ENCODE results near the gene SH3GL3.

The SH3GL3 gene

GRCh38 chr15:83446417-83446816 is 724 bp upstream of the SH3GL3 start:
- TF ChIP-seq CTCF (IDR thresholded peaks at IDR 0.05; ENCODE audit: insufficient read depth, low read length, poor library complexity, severe bottlenecking), result no peak
- no peak for DNase-seq (ENCODE audit: extremely low read depth, insufficient read length)
- H3K36me3 ChIP-seq (ENCODE audit: control insufficient read depth, insufficient read depth, low read length), result no peaks in the 10 kb centered on the region
- peaks cover 5% of the 10 kb centered on the region for H3K27me3 ChIP-seq (replicated peaks; ENCODE audit: control insufficient read depth, insufficient read depth, low read length)
- H3K4me3 ChIP-seq (replicated peaks; ENCODE audit: low read depth, low read length), result no peak overlapping the region

GRCh38 chr15:83449250-83449671 is 2.1 kb downstream of the SH3GL3 start:
- no peaks in the 10 kb centered on the region for H3K36me3 ChIP-seq (ENCODE audit: control insufficient read depth, insufficient read depth, low read length)
- no peak for TF ChIP-seq CTCF (IDR thresholded peaks at IDR 0.05; ENCODE audit: insufficient read depth, low read length, poor library complexity, severe bottlenecking)
- DNase-seq (ENCODE audit: extremely low read depth, insufficient read length), result no peak
- no peak overlapping the region for H3K4me3 ChIP-seq (replicated peaks; ENCODE audit: low read depth, low read length)
- H3K27me3 ChIP-seq (replicated peaks; ENCODE audit: control insufficient read depth, insufficient read depth, low read length), result peaks cover 5% of the 10 kb centered on the region

GRCh38 chr15:83449937-83450506 is 2.9 kb downstream of the SH3GL3 start:
- TF ChIP-seq CTCF (IDR thresholded peaks at IDR 0.05; ENCODE audit: insufficient read depth, low read length, poor library complexity, severe bottlenecking), result no peak
- DNase-seq (ENCODE audit: extremely low read depth, insufficient read length), result no peak
- Histone ChIP-seq H3K4me3 (replicated peaks; ENCODE audit: low read depth, low read length) (no peak overlapping the region), H3K36me3 (ENCODE audit: control insufficient read depth, insufficient read depth, low read length) (no peaks in the 10 kb centered on the region), H3K27me3 (replicated peaks; ENCODE audit: control insufficient read depth, insufficient read depth, low read length) (peaks cover 5% of the 10 kb centered on the region)

- Histone ChIP-seq H3K27me3 (replicated peaks; ENCODE audit: control insufficient read depth, insufficient read depth, low read length) (no peaks in the 10 kb centered on the region), H3K4me3 (replicated peaks; ENCODE audit: low read depth, low read length) (no peak overlapping the region), H3K36me3 (ENCODE audit: control insufficient read depth, insufficient read depth, low read length) (no peaks in the 10 kb centered on the region)
- no peak for DNase-seq (ENCODE audit: extremely low read depth, insufficient read length)
- TF ChIP-seq CTCF (IDR thresholded peaks at IDR 0.05; ENCODE audit: insufficient read depth, low read length, poor library complexity, severe bottlenecking), result no peak
These were observed 10.0 kb downstream of the SH3GL3 start for GRCh38 chr15:83457149-83457548.

- DNase-seq (ENCODE audit: extremely low read depth, insufficient read length), result no peak
- TF ChIP-seq CTCF (IDR thresholded peaks at IDR 0.05; ENCODE audit: insufficient read depth, low read length, poor library complexity, severe bottlenecking), result no peak
- H3K27me3 ChIP-seq (replicated peaks; ENCODE audit: control insufficient read depth, insufficient read depth, low read length), result no peaks in the 10 kb centered on the region
- no peak overlapping the region for H3K4me3 ChIP-seq (replicated peaks; ENCODE audit: low read depth, low read length)
- no peaks in the 10 kb centered on the region for H3K36me3 ChIP-seq (ENCODE audit: control insufficient read depth, insufficient read depth, low read length)
These were observed 11.2 kb downstream of the SH3GL3 start for GRCh38 chr15:83458381-83458780.

- H3K27me3 ChIP-seq (replicated peaks; ENCODE audit: control insufficient read depth, insufficient read depth, low read length), result no peaks in the 10 kb centered on the region
- no peak overlapping the region for H3K4me3 ChIP-seq (replicated peaks; ENCODE audit: low read depth, low read length)
- DNase-seq (ENCODE audit: extremely low read depth, insufficient read length), result no peak
- no peaks in the 10 kb centered on the region for H3K36me3 ChIP-seq (ENCODE audit: control insufficient read depth, insufficient read depth, low read length)
- no peak for TF ChIP-seq CTCF (IDR thresholded peaks at IDR 0.05; ENCODE audit: insufficient read depth, low read length, poor library complexity, severe bottlenecking)
These were observed 14.9 kb downstream of the SH3GL3 start for GRCh38 chr15:83462026-83462425.

Data from GM06990 (cell line).